T47D (cell line): ENCODE data around the gene GNG12.
A peak's percentile ranks its signal among the peaks of the same experiment; 100 is the strongest.

ENCODE experiments used
- DNase-seq, 2 experiments: peaks; one replicate each; pipeline versions ENCODE4 v3.0.0 to v3.0.0-alpha.2; 2011 to 2012; ENCODE audit warnings: low read depth in 1 of 2, low spot score in 1 of 2
- JUND ChIP-seq: IDR thresholded peaks from 2 replicates; pipeline ENCODE4 v1.6.1; 2012; ENCODE audit warnings: low read depth
- in situ Hi-C: cut with HindIII; loops from 2 replicates; pipeline ENCODE4 v1.10.0; 2016; ENCODE audit warnings: low sequenced_read_pairs, low pct_unique_long_range_greater_than_20kb

GNG12 gene

DNA sequence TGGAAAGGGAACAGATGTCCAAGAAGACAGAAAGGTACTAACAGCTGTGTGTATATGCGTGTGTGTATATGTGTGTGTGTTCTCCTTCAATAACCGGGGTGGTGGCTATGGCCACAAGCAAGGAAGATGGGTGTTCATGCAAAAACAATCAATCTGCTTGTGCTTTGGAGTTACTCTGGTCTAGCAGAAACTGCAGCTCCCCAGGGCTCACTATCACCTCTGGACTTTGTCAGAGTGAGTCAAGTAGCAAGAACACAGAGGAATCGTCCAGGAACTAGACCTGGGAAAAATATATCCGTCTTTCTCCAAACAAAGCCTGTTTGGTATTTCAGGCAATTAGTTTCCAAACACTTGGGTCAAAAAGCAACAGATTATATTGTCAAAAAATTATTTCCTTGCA is 68.6 kb downstream of the GNG12 start:
- no peak for TF ChIP-seq JUND
- in situ Hi-C loops = no loop called here

GRCh38 chr1:67761730-67762129 is 71.5 kb downstream of the GNG12 start:
- DNase-seq = no peak
- TF ChIP-seq JUND = no peak
- in situ Hi-C loops = no loop called here

More for the DNA sequence above, 68.6 kb downstream of the GNG12 start:
- DNase-seq = no peak

GRCh38 chr1:67761091-67761490 is 72.2 kb downstream of the GNG12 start:
- in situ Hi-C loops = no loop called here
- DNase-seq = no peak
- TF ChIP-seq JUND = no peak

DNA sequence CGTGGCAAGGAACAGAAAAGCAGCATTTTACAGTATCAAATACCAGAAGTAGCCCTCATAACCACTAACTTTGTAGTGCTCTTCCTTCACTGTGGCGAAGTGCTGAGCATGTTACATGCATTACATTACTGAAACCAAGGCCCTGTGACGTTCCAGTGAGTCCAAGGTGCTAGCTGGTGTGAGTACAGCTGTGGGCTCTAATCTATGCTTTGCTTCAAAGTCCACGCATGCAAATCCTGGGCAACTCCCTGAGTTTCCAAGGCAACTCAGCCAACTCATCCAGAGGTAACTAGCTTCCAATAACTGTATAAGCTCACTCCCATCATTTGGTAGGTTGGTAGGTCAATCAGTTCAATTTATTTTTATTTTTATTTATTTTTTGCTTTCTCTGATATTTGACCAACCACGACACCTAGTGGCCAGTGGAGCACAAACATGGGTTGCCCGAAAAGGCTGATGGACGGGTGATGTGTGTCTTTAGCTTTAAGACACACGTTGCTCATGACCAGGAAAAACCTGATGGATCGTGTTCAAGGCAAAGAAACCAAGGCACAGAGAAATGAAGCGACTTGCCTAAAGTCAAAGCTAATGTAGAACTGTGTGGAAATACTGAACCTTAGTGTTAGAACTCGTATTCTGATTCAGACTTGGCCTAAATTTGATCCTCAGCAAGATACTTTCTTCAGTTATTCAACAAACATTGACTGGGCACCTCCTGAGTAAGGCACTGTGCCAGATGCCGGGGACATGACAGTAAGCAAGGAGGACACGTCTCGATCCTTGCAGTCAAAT is 73.0 kb downstream of the GNG12 start:
- peak; percentile 42 to 79 for DNase-seq
- in situ Hi-C loops = no loop called here
- no peak for TF ChIP-seq JUND

DNA sequence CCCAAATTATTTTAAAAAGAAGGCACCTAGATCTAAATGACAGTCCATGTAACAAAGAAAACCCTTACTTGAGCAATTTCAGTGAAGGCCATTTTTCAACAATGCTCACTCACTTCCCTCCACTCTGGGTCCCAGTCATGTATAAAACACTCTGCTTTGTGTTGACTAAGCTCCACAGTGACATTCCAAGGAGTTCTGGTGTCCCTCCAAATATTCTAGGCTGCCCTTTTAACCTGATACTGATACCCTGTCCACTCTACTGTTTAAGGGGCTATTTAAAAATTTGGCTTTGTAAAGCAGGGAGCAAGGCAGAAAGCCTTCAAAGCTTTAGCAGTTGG is 73.6 kb downstream of the GNG12 start:
- in situ Hi-C loops = no loop called here
- no peak for DNase-seq
- TF ChIP-seq JUND = no peak

GRCh38 chr1:67759066-67759465 is 74.2 kb downstream of the GNG12 start:
- DNase-seq = no peak
- in situ Hi-C loops = no loop called here
- TF ChIP-seq JUND = no peak

DNA sequence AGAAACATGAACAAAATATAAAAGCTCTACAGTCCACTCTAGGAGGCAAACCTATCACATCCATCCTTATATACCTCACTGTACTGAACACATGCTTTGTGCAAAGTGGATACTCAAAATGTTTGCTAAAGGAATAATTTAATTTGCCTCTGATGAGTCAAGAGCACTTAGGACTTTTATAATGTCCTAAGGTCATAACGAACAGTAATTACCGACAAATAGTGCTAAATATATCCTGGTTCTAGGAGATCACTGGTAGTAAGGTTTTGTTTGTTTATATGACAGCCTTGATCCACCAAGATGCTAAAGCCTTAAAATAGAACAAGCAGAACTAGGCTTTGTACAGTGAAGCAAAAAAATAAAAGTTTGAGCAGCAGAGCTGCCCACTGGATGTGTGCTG is 77.6 kb downstream of the GNG12 start:
- DNase-seq = no peak
- TF ChIP-seq JUND = no peak
- in situ Hi-C loops = no loop called here

GRCh38 chr1:67755160-67755559 is 78.1 kb downstream of the GNG12 start:
- no peak for TF ChIP-seq JUND
- DNase-seq = no peak
- in situ Hi-C loops = no loop called here

DNA sequence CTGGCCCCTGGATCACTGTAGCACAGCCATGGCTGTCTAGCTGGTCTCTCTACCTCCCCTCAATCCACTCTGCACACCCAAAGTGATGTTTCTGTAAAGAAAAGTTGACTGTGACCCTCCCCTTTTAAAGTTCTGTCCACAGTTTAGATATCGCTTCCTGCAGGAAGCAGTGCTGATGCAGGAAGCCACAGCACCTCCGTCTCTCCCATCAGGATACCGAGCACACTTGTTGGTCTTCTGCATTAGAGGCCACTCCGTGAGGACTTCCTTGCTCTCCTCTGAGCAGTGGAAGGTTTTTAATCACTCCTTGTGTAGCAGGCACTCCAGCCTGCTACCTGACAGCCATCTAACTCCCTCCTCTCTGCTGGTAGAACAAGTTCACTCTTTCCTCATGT is 78.7 kb downstream of the GNG12 start:
- TF ChIP-seq JUND = no peak
- DNase-seq = no peak
- in situ Hi-C loops = no loop called here

GRCh38 chr1:67753776-67754525 is 79.3 kb downstream of the GNG12 start:
- no peak for TF ChIP-seq JUND
- in situ Hi-C loops = no loop called here
- no peak for DNase-seq

DNA sequence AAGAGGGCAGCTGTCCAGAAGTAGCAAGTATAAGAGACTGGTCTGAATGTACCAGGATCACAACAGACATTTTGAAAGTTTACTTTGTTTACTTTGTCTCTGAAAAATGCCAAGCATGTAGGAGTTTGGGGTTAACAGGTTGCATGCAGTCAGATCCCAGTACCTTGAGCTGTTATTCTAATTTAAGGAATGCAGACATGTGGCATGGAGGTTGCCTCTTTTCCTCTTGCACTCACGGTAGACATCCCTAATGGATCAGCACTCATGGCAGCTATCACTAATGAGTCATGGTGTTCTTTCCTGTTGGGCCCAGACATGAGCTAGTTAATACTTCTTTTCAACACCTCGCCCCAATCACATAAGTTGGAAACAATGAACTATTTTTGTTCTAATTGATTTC is 81.0 kb downstream of the GNG12 start:
- no peak for DNase-seq
- in situ Hi-C loops = no loop called here

GRCh38 chr1:67750691-67751054 is 82.6 kb downstream of the GNG12 start:
- in situ Hi-C loops = no loop called here
- DNase-seq = no peak
- TF ChIP-seq JUND = no peak

More for the DNA sequence above, 81.0 kb downstream of the GNG12 start:
- no peak for TF ChIP-seq JUND

GRCh38 chr1:67749844-67750690 is 83.2 kb downstream of the GNG12 start:
- DNase-seq = peak in 1 of 2 experiments; percentile 29
- in situ Hi-C loops = no loop called here
- no peak for TF ChIP-seq JUND
